ENCODE measurements around the gene CCDC170.

- no peak for TF ChIP-seq CTCF (IDR thresholded peaks at IDR 0.05; ENCODE audit: poor library complexity)
- TF ChIP-seq EZH2 (IDR thresholded peaks at IDR 0.05; ENCODE audit: borderline replicate concordance): no peak
Measured at GRCh38 chr6:151592449-151593159, 98.8 kb downstream of the CCDC170 start.
